Testis (tissue), 3 donors: Measurements from ENCODE around the gene ZNF777. TPM values are rescaled to one million over a fixed set of nuclear protein-coding genes. Genes with fewer than 3 reads are reported as not detected.

Experiments
- DNase-seq: peaks from one replicate; pipeline ENCODE4 v3.0.0-alpha.2; 2019
- H3K27ac ChIP-seq, 2 donors: fragments of 200-600 bp; sonication (generic); one replicate each; pipeline ENCODE4 v1.5.1; 2019
- H3K27me3 ChIP-seq: fragments of 200-600 bp; sonication (generic); one replicate; pipeline ENCODE4 v1.5.1; 2019
- H3K36me3 ChIP-seq: fragments of 200-600 bp; sonication (generic); one replicate; pipeline ENCODE4 v1.5.1; 2017; ENCODE audit warnings: low read depth; ENCODE audit errors: missing control alignments
- H3K4me1 ChIP-seq: fragments of 200-600 bp; sonication (generic); one replicate; pipeline ENCODE4 v1.5.1; 2019
- H3K4me3 ChIP-seq, 2 donors: fragments of 200-600 bp; sonication (generic); one replicate each; pipeline ENCODE4 v1.5.1; 2017 to 2019
- H3K9me3 ChIP-seq: fragments of 200-600 bp; sonication (generic); one replicate; pipeline ENCODE4 v1.5.1; 2017
- CTCF ChIP-seq, 3 experiments: fragments of 450-650 bp in 2 of 3; fragments of 200-600 bp in 1 of 3; sonication (generic) in 1 of 3; IDR thresholded peaks; one replicate each; pipeline ENCODE4 v1.5.1; 2016 to 2019; ENCODE audit warnings: antibody characterized with exemption in 3 of 3, mild to moderate bottlenecking in 2 of 3, moderate library complexity in 1 of 3
- POLR2A ChIP-seq: fragments of 450-650 bp; IDR thresholded peaks from one replicate; pipeline ENCODE4 v1.6.1; 2017; ENCODE audit warnings: antibody characterized with exemption, mild to moderate bottlenecking, moderate library complexity
- WGBS, 2 donors: methylation state at CpG; one replicate each; pipeline ENCODE4 v1.1.5; 2018; 5-methylcytosine and 5-hydroxymethylcytosine counted together
- intact Hi-C: fragments of 100-400 bp; cut with DNase I; formaldehyde crosslinking; loops from one replicate; pipeline ENCODE4 v1.15.1; 2023; ENCODE audit warnings: low total_unique reads
- polyA plus RNA-seq: library from polyadenylated mRNA; stranded (reverse); fragments of 350-450 nt; fragmentation: Illumina TruSeq; extraction: RNeasy Lipid Tissue Mini Kit (QIAGEN cat#74804); gene quantifications from one replicate; pipeline ENCODE4 v1.2.3, GENCODE V29; 2014; ENCODE audit warnings: low read depth, low replicate concordance; ENCODE audit not compliant: insufficient read depth
- total RNA-seq, 2 donors: library from RNA; depleted of rRNA; stranded (reverse); fragments of >200 nt; gene quantifications; one replicate each; pipeline ENCODE4 v1.2.3, GENCODE V29; 2016

Gene ZNF777
- total and polyA plus RNA-seq, 3 donors from 2014 or later = 15.4 to 25.0 (median 19.4) TPM

- Histone ChIP-seq H3K27ac (no peak overlapping the region), H3K4me1 (peaks cover 4% of the 10 kb centered on the region), H3K4me3 (no peak overlapping the region), H3K27me3 (no peaks in the 10 kb centered on the region), H3K9me3 (no peaks in the 10 kb centered on the region), H3K36me3 (no peaks in the 10 kb centered on the region)
- 58 to 83% methylated on average over 2 to 4 of the region's 4 CpGs for WGBS, 2 donors
- no peak for DNase-seq
- intact Hi-C loops = no loop called here
- TF ChIP-seq POLR2A (no peak), CTCF (IDR thresholded peaks at IDR 0.05) (no peak)
Observed at GRCh38 chr7:149500910-149501309, 40.0 kb upstream of the ZNF777 start.

GRCh38 chr7:149500201-149500600 lies 39.3 kb upstream of the ZNF777 start:
- Histone ChIP-seq H3K4me1 (peaks cover 10% of the 10 kb centered on the region), H3K27me3 (no peaks in the 10 kb centered on the region), H3K36me3 (no peaks in the 10 kb centered on the region), H3K9me3 (no peaks in the 10 kb centered on the region), H3K4me3 (no peak overlapping the region), H3K27ac (no peak overlapping the region)
- TF ChIP-seq POLR2A = no peak
- intact Hi-C loops = no loop called here
- DNase-seq = no peak

GRCh38 chr7:149498811-149499210 lies 37.9 kb upstream of the ZNF777 start:
- Histone ChIP-seq H3K9me3 (no peaks in the 10 kb centered on the region), H3K27me3 (no peaks in the 10 kb centered on the region), H3K4me3 (no peak overlapping the region), H3K36me3 (no peaks in the 10 kb centered on the region), H3K4me1 (peaks cover 10% of the 10 kb centered on the region), H3K27ac (no peak overlapping the region)
- WGBS, 2 donors = 61% methylated on average over 6 of the region's 6 CpGs
- DNase-seq = no peak
- intact Hi-C loops = no loop called here
- TF ChIP-seq CTCF (IDR thresholded peaks at IDR 0.05) = no peak
- TF ChIP-seq POLR2A = no peak

GRCh38 chr7:149497467-149498261 lies 36.8 kb upstream of the ZNF777 start, which contains the start of gene ZNF746:
Gene ZNF746, minus strand, starts transcription at chr7:149497809. Its CDS starts 273 bp downstream, at chr7:149497536.
- 0% methylated on average over 30 of the region's 109 CpGs; no CpG with 5 or more reads in 1 of the 2 donors for WGBS, 2 donors
- H3K9me3 ChIP-seq = no peaks in the 10 kb centered on the region
- H3K36me3 ChIP-seq = no peaks in the 10 kb centered on the region
- peak within 1 kb of the TSS; percentile 86 to 95 for H3K27ac ChIP-seq
- H3K4me3 ChIP-seq = peak within 1 kb of the TSS; percentile 81
- DNase-seq = peak; percentile 82
- H3K27me3 ChIP-seq = no peaks in the 10 kb centered on the region
- peak; percentile 35 to 66 (median 37) for TF ChIP-seq CTCF (IDR thresholded peaks at IDR 0.05)
- no peak for TF ChIP-seq POLR2A
- intact Hi-C loops = no loop called here
- peaks cover 10% of the 10 kb centered on the region for H3K4me1 ChIP-seq

- H3K36me3 ChIP-seq = no peaks in the 10 kb centered on the region
- intact Hi-C loops = no loop called here
- H3K9me3 ChIP-seq = no peaks in the 10 kb centered on the region
- no peak for TF ChIP-seq CTCF (IDR thresholded peaks at IDR 0.05)
- no peak for TF ChIP-seq POLR2A
- peak; percentile 69 for DNase-seq
- peak overlapping the region; percentile 86 to 95 for H3K27ac ChIP-seq
- WGBS, 2 donors = 1 to 3% methylated on average over 29 to 34 of the region's 51 CpGs
- peak overlapping the region; percentile 81 for H3K4me3 ChIP-seq
- peaks cover 10% of the 10 kb centered on the region for H3K4me1 ChIP-seq
- no peaks in the 10 kb centered on the region for H3K27me3 ChIP-seq
Observed at GRCh38 chr7:149496642-149497391, 36.0 kb upstream of the ZNF777 start.
